Sigmoid colon (tissue), 7 donors: ENCODE measurements around the gene GPR173. TPM values are rescaled to one million over a fixed set of nuclear protein-coding genes. Genes with fewer than 3 reads are reported as not detected.

Experiments
- DNase-seq: peaks from one replicate; pipeline ENCODE4 v3.0.0-alpha.2; 2019
- H3K27ac ChIP-seq, 4 donors: fragments of 200-600 bp; sonication (generic); one replicate each; pipeline ENCODE4 v1.5.1; 2016 to 2019; ENCODE audit warnings: mild to moderate bottlenecking in 1 of 4
- H3K27me3 ChIP-seq, 3 donors: fragments of 200-600 bp; sonication (generic); one replicate each; pipeline ENCODE4 v1.5.1; 2019; ENCODE audit warnings: mild to moderate bottlenecking in 1 of 3
- H3K36me3 ChIP-seq, 4 donors: fragments of 200-600 bp; sonication (generic); one replicate each; pipeline ENCODE4 v1.5.1; 2016 to 2019
- H3K4me1 ChIP-seq, 4 donors: fragments of 200-600 bp; sonication (generic); one replicate each; pipeline ENCODE4 v1.5.1; 2017 to 2019
- H3K4me3 ChIP-seq, 4 donors: fragments of 200-600 bp; sonication (generic); one replicate each; pipeline ENCODE4 v1.5.1; 2017 to 2019; ENCODE audit warnings: mild to moderate bottlenecking in 2 of 4, moderate library complexity in 1 of 4
- H3K9me3 ChIP-seq, 4 donors: fragments of 200-600 bp in 3 of 4; sonication (generic) in 3 of 4; one replicate each; pipeline versions ENCODE4 v1.5.1 to v1.6.1; 2013 to 2019
- EP300 ChIP-seq, 4 donors: sonication (generic); formaldehyde crosslinking; IDR thresholded peaks; one replicate each; pipeline ENCODE4 v1.6.1; 2017; ENCODE audit warnings: antibody characterized with exemption in 4 of 4
- POLR2A ChIP-seq, 2 donors: fragments of 450-650 bp; IDR thresholded peaks; one replicate each; pipeline ENCODE4 v1.6.1; 2016; ENCODE audit warnings: antibody characterized with exemption in 2 of 2, mild to moderate bottlenecking in 2 of 2, moderate library complexity in 2 of 2
- POLR2AphosphoS5 ChIP-seq, 4 donors: sonication (generic); formaldehyde crosslinking; IDR thresholded peaks; one replicate each; pipeline ENCODE4 v1.6.1; 2017; ENCODE audit warnings: antibody characterized with exemption in 4 of 4
- WGBS, 2 donors: extraction: QIAGEN DNeasy Blood & Tissue Kit; methylation state at CpG; one replicate each; pipeline ENCODE4 v1.1.7; 2013; 5-methylcytosine and 5-hydroxymethylcytosine counted together
- intact Hi-C: fragments of 100-400 bp; cut with DNase I; formaldehyde crosslinking; loops from one replicate; pipeline ENCODE4 v1.15.1; 2023
- polyA plus RNA-seq, 3 donors: library from polyadenylated mRNA; stranded (reverse); fragments of 200-250 nt; gene quantifications; one replicate each; pipeline ENCODE4 v1.2.3, GENCODE V29; 2013
- total RNA-seq, 4 donors: library from RNA; depleted of rRNA; stranded (reverse); fragments of >200 nt; gene quantifications; one replicate each; pipeline ENCODE4 v1.1.0, GENCODE V29; 2016
- TF ChIP-seq, protein P1 (sequence below), 4 experiments: fragments of 450-650 bp in 3 of 4; fragments of 200-600 bp in 1 of 4; IDR thresholded peaks; one replicate each; pipeline ENCODE4 v1.5.1; 2016 to 2019; ENCODE audit warnings: antibody characterized with exemption in 4 of 4, mild to moderate bottlenecking in 3 of 4, moderate library complexity in 2 of 4
- donor health status: healthy with polysubstance abuse.
- donor health status: Bipolar disorder and iron deficiency.
- donor health status: healthy.

GPR173 gene
- total and polyA plus RNA-seq, 7 donors, result 0.23 to 5.6 (median 1.6) TPM; not detected in 1

DNA sequence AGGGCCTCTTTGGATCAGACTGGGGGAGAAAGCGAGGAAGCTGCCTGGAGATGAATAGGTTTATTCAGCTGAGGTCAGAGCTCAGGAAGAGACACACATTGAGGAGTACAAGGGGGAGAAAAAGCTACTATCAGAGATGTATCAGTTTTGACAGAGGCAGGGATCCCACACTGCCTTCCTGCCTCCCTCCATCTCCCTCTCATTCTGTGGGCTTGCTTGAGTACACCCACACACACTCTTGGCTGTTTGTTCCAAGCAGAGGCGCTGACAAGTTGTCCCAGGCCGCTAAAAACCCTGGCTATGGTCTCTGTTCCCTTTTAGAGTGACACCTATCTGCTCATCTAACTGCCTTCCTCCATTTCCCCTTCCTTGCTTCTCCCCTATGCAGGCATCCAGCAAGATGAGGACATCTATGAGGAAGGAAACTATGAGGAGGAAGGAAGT, 38.8 kb downstream of the GPR173 start:
- H3K4me1 ChIP-seq, result peaks cover 0 to 44% (median 39%) of the 10 kb centered on the region in 4 donors
- TF ChIP-seq, protein P1, sequence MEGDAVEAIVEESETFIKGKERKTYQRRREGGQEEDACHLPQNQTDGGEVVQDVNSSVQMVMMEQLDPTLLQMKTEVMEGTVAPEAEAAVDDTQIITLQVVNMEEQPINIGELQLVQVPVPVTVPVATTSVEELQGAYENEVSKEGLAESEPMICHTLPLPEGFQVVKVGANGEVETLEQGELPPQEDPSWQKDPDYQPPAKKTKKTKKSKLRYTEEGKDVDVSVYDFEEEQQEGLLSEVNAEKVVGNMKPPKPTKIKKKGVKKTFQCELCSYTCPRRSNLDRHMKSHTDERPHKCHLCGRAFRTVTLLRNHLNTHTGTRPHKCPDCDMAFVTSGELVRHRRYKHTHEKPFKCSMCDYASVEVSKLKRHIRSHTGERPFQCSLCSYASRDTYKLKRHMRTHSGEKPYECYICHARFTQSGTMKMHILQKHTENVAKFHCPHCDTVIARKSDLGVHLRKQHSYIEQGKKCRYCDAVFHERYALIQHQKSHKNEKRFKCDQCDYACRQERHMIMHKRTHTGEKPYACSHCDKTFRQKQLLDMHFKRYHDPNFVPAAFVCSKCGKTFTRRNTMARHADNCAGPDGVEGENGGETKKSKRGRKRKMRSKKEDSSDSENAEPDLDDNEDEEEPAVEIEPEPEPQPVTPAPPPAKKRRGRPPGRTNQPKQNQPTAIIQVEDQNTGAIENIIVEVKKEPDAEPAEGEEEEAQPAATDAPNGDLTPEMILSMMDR (IDR thresholded peaks at IDR 0.05), result no peak
- TF ChIP-seq POLR2AphosphoS5 (IDR thresholded peaks at IDR 0.05), result peak in 2 of 4 donors; percentile 11 to 21
- H3K36me3 ChIP-seq, result peaks cover 0 to 34% (median 7%) of the 10 kb centered on the region in 4 donors
- intact Hi-C loops, result no loop called here
- 73 to 90% methylated on average over 3 of the region's 3 CpGs for WGBS, 2 donors
- H3K27ac ChIP-seq, result peak overlapping the region; percentile 92 to 97 (median 96)
- H3K9me3 ChIP-seq, result no peaks in the 10 kb centered on the region
- peak overlapping the region in 1 of 4 donors; percentile 86 for H3K4me3 ChIP-seq
- no peak for DNase-seq
- H3K27me3 ChIP-seq, result no peaks in the 10 kb centered on the region

DNA sequence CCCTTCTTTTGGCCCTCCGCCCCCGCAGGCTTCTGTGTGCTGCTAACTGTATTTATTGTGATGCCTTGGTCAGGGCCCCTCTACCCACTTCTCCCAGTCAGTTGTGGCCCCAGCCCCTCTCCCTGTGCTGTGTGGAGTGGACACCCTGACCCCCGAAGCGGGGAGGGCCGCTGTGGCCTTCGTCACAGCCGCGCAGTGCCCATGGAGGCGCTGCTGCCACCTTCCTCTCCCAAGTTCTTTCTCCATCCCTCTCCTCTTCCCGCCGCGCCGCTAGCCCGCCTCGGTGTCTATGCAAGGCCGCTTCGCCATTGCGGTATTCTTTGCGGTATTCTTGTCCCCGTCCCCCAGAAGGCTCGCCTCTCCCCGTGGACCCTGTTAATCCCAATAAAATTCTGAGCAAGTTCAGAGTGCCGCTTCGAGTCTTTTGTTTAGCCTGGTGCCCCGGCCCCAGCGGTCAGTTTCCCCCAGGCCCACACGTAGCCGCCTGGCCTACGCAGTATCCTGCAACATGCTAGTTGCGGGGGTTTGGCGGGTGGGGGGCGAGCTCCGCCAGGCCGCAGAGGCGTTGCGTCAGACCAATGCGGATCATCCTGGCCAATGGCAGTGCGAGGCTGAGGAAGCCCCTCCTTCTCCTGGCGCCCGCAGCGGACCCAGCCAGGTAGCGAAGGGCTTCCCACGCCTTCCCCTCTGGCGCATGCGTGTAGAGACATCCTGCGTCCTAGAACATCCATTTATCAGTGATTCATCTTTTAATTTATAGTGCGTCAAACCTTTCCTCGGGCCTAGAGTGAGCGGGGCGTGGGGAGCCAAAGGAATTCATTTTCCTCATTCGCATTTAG, 39.8 kb downstream of the GPR173 start:
- 23 to 27% methylated on average over 51 of the region's 51 CpGs for WGBS, 2 donors
- Histone ChIP-seq H3K27me3 (no peaks in the 10 kb centered on the region), H3K4me3 (peak overlapping the region; percentile 16 to 86 (median 41)), H3K36me3 (peaks cover 0 to 34% (median 7%) of the 10 kb centered on the region in 4 donors), H3K4me1 (peaks cover 0 to 44% (median 39%) of the 10 kb centered on the region in 4 donors), H3K9me3 (no peaks in the 10 kb centered on the region), H3K27ac (peak overlapping the region; percentile 92 to 97 (median 96))
- peak; percentile 97 for DNase-seq
- intact Hi-C loops, result no loop called here
- TF ChIP-seq POLR2AphosphoS5 (IDR thresholded peaks at IDR 0.05) (peak; percentile 74 to 85 (median 80)), POLR2A (IDR thresholded peaks at IDR 0.05) (peak in 1 of 2 donors; percentile 28)
- TF ChIP-seq, protein P1 (IDR thresholded peaks at IDR 0.05), result no peak

DNA sequence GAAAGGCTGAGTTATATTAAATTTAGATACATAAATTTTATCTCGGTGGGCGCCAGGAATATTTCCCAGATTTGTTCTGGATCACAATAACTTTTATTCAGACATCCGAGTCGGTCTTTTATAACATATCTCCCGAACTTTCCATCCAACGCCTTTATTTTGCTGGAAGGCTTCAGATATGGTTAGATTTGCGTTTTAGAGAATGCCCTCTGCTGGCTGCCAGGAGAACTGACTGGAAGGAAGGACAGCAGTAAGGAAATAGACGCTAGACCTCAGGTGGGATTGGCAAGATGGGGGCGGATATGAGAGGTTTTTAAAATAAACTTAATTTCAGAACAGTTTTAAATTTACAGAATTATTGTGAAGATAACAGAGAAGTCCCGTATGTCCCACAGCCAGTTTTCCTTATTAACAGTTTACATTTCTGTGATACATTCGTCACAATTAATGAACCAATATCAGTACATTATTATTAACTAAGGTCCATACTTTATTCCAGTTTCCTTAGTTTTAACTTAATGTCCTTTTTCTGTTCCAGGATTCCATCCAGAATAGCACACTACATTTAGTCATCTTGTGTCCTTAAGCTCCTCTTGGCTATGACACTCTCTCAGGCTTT, 40.7 kb downstream of the GPR173 start:
- DNase-seq, result peak; percentile 85
- TF ChIP-seq EP300 (IDR thresholded peaks at IDR 0.05) (no peak), POLR2A (IDR thresholded peaks at IDR 0.05) (no peak), POLR2AphosphoS5 (IDR thresholded peaks at IDR 0.05) (peak; percentile 6 to 54 (median 16))
- TF ChIP-seq, protein P1 (IDR thresholded peaks at IDR 0.05), result peak; percentile 61 to 66 (median 63)
- H3K9me3 ChIP-seq, result no peaks in the 10 kb centered on the region
- peak overlapping the region in 3 of 4 donors; percentile 39 to 86 (median 43) for H3K4me3 ChIP-seq
- WGBS, 2 donors, result 10% methylated on average over 11 of the region's 11 CpGs
- H3K36me3 ChIP-seq, result peaks cover 0 to 34% (median 7%) of the 10 kb centered on the region in 4 donors
- H3K27me3 ChIP-seq, result no peaks in the 10 kb centered on the region
- peaks cover 0 to 40% (median 34%) of the 10 kb centered on the region in 4 donors for H3K4me1 ChIP-seq
- H3K27ac ChIP-seq, result peak overlapping the region; percentile 92 to 97 (median 96)
- intact Hi-C loops, result loop anchor here (1.0 kb wide), 1 partner anchor 18 kb away; no protein-coding TSS in a partner anchor

DNA sequence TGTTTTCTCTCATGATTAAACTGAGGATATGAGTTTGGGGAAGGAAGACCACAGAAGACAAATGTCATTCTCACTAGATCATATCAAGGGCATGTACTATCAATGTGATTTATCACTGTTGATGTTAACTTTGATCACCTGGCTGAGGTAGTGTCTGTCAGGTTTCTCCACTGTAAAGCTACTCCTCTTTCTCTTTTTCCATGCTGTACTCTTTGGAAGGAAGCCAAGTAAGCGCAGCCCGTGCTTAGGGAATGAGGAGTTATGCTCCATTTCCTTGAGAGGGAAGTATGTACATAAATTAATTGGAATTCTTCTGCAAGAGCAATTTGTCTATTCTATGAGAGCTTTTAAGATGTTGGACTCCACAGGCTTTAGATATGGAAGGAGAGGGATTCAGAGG, 41.3 kb downstream of the GPR173 start:
- Histone ChIP-seq H3K4me3 (no peak overlapping the region), H3K27ac (no peak overlapping the region), H3K36me3 (peaks cover 0 to 28% (median 5%) of the 10 kb centered on the region in 4 donors), H3K4me1 (peaks cover 0 to 38% (median 29%) of the 10 kb centered on the region in 4 donors), H3K9me3 (no peaks in the 10 kb centered on the region), H3K27me3 (no peaks in the 10 kb centered on the region)
- WGBS, 2 donors, result 20 to 70% methylated on average over 2 of the region's 2 CpGs
- intact Hi-C loops, result loop anchor here (1.0 kb wide), 1 partner anchor 19 kb away; no protein-coding TSS in a partner anchor
- DNase-seq, result no peak
- no peak for TF ChIP-seq POLR2A (IDR thresholded peaks at IDR 0.05)
- TF ChIP-seq EP300 (IDR thresholded peaks at IDR 0.05), result no peak
- TF ChIP-seq POLR2AphosphoS5 (IDR thresholded peaks at IDR 0.05), result peak in 1 of 4 donors; percentile 35
- TF ChIP-seq, protein P1 (IDR thresholded peaks at IDR 0.05), result no peak
